ENCODE results near the gene DMBT1. TPM values are rescaled to one million over a fixed set of nuclear protein-coding genes. Genes with fewer than 3 reads are reported as not detected.

The DMBT1 gene
- total RNA-seq, 4 donors from 2014 or later = 0.06 to 0.28 TPM; not detected in 2

DNA sequence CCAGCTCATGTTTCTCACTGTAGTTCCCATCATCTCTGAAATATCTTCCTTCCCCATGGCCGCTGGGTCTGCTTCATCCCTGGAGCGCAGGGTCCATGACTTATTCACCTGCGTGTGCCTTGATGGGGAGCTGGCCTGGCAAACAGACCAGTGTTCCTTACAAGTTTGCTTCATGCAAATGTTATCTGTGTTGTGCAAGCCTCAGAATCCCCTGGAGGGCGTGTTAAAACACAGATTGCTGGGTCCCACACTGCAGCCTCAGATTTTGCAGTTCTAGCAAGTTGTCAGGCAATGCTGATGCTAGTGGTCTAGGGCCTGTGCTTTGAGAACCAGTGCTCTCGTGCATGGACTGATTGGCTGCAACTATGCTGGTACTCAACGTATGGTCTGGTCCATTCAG lies 7.2 kb upstream of the DMBT1 start:
- TF ChIP-seq, protein P1, sequence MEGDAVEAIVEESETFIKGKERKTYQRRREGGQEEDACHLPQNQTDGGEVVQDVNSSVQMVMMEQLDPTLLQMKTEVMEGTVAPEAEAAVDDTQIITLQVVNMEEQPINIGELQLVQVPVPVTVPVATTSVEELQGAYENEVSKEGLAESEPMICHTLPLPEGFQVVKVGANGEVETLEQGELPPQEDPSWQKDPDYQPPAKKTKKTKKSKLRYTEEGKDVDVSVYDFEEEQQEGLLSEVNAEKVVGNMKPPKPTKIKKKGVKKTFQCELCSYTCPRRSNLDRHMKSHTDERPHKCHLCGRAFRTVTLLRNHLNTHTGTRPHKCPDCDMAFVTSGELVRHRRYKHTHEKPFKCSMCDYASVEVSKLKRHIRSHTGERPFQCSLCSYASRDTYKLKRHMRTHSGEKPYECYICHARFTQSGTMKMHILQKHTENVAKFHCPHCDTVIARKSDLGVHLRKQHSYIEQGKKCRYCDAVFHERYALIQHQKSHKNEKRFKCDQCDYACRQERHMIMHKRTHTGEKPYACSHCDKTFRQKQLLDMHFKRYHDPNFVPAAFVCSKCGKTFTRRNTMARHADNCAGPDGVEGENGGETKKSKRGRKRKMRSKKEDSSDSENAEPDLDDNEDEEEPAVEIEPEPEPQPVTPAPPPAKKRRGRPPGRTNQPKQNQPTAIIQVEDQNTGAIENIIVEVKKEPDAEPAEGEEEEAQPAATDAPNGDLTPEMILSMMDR (IDR thresholded peaks at IDR 0.05) = no peak
- ATAC-seq (ENCODE audit: low FRiP score) (no peak), DNase-seq (ENCODE audit: low spot score) (no peak)

DNA sequence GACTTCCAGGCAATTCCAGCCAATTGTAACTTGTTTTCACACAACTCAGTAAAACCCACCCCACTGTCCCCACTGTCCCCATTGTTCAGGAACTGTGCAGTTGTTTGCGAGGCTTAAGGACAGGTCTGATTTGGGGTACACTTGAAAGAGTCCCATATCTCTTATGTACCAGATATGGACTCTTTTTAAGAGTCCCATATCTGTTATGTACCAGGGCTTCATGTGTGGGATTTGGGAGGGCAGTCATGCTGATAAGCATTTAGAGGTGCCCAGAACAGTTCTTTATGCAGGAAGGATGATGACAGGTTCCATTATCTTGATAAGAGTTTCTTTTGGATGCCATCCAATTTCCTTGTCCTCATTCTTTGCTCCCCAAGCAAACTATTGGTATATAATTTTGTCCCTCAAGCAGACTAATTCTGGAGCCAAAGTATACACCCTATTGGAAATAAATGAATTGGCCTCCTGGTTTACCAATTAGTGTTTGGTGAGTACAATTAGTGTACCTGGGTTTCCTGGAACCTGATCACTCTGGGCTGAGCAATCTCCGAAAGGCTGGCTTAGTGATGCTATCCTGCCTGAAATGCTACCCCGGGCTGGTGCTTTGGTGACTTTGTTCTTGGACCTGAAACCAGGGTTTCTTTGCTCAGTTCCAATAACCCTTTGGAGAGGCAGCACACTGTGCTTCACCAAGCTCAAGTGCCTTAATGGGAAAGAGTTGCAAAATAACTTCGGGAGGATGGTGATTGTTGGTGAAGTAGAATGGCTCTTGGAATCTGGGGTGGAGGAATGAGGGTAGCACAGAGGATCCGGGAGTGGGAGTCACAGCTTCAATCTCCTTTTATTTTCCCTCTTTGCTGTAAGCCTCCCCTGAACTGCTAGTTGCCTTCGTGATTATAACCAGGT lies 6.2 kb upstream of the DMBT1 start:
- TF ChIP-seq, protein P1 (IDR thresholded peaks at IDR 0.05) = no peak
- ATAC-seq (ENCODE audit: low FRiP score) = no peak

DNA sequence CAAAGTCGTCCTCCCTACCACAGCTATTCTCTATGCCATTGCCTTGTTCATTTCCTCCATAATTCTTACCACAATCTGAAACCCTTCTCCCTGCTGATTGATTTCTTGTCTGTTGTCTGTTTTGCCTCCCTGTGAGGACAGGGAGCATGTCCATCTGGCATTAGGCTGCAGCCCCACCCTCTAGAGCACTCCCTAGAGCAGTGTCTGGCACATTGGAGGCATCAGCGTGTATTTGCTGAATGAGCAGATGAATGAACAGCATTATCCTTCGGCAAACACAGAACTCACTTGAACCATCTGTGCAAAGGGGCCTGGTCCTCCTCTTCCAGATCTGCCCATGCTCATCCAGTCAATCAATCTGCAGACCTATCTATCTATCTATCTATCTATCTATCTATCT lies 5.1 kb upstream of the DMBT1 start:
- TF ChIP-seq, protein P1 (IDR thresholded peaks at IDR 0.05) = no peak
- DNase-seq (ENCODE audit: low spot score) = no peak
- no peak for ATAC-seq (ENCODE audit: low FRiP score)

More for the DNA sequence above, 6.2 kb upstream of the DMBT1 start:
- no peak for DNase-seq (ENCODE audit: low spot score)

- TF ChIP-seq, protein P1 (IDR thresholded peaks at IDR 0.05) = no peak
- ATAC-seq (ENCODE audit: low FRiP score) = no peak
- DNase-seq (ENCODE audit: low spot score) = no peak
Observed at GRCh38 chr10:122557516-122557915, 3.0 kb upstream of the DMBT1 start.

GRCh38 chr10:122558452-122558851 lies 2.1 kb upstream of the DMBT1 start:
- TF ChIP-seq, protein P1 (IDR thresholded peaks at IDR 0.05) = no peak
- DNase-seq (ENCODE audit: low spot score) (no peak), ATAC-seq (ENCODE audit: low FRiP score) (no peak)

DNA sequence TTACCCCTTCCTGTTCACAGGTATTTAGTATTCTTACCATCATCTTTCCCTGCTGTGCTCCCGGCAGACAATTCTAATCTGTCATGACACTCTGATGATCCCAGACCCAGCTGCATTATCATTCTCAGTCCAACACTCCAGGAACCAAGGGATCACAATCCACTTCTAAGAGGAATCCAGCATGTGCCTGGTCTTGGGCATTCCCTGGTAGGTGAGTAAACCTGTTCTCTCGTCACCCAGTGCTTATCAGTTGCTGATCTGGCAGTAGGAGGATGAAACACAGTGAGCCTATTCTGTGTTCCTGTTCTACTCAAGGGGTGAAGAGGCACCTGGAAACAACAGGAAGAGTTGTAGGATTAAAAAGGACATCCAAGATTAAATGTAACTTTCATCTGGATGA lies 1.3 kb upstream of the DMBT1 start:
- ATAC-seq (ENCODE audit: low FRiP score) = no peak
- TF ChIP-seq, protein P1 (IDR thresholded peaks at IDR 0.05) = no peak
- no peak for DNase-seq (ENCODE audit: low spot score)

DNA sequence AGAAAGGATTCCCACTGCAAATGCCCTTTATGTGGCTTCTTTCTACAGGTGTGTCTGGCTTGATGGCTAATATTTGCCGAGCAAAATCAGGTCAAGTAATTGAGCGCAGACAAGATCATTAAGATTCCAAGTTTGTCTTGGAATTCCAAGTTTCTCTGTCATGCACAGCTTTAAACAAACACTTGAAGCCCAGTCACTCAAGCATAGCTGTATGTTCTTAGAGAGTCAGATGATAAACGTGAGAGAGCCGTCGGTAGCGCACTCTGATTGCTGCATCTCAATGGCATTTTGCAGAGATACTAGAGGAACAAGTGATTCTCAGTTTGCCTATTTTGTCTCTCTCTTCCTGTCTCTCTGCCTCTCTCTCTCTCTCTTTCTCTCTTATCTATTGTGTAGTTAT lies 658 bp downstream of the DMBT1 start:
- ATAC-seq (ENCODE audit: low FRiP score) (no peak), DNase-seq (ENCODE audit: low spot score) (no peak)
- TF ChIP-seq, protein P1 (IDR thresholded peaks at IDR 0.05) = no peak

All from omental fat pad (tissue), 4 donors.